Measurements from ENCODE around the gene LGALS9. TPM values are rescaled to one million over a fixed set of nuclear protein-coding genes. Genes with fewer than 3 reads are reported as not detected.
"Not testable (repeated sequence)": the region's sequence is repeated elsewhere in the genome, so short reads cannot be mapped to it uniquely, and the experiment has no call there.

The LGALS9 gene
- total RNA-seq, 1 donor from 2014 or later: 141 TPM

DNA sequence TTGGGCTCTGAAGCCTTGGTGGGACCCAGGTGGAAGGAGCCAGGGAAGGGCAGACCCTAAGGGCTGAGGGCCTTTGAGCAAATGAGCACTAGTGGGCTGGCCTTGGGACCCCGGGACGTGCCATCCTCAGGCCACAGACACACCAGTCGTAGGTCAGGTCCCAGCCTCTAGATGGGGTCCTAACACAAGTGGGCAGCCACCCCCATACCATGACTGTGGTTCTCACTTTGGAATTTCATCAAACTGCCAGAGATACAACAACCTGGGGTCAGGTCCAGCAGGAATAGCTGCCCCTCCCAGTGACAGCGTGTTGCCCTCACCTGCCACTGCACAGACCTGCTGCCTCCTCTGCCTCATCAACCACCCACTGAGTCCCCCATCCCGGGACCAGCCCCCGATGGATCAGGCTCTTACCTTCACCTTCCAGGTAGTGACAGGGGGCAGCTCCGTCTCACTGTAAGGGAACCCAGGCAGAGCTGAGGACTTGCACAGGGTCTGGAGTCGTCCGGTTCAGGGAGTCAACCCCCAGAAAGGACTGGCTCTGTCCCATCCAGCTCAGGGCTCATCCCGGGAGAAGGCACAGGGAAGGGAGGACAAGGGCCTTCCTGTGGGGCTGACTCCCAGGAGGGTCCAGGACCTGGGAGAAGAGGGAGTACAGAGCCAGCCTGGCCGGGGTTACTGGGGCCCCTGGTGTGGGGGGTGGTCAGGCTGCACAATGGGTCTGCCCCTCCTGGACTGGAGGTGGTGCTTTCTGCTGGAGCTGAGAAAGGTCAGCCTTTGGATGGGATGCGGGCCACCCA lies 40.0 kb downstream of the LGALS9 start:
- intact Hi-C loops (cut with micrococcal nuclease): no loop called here

DNA sequence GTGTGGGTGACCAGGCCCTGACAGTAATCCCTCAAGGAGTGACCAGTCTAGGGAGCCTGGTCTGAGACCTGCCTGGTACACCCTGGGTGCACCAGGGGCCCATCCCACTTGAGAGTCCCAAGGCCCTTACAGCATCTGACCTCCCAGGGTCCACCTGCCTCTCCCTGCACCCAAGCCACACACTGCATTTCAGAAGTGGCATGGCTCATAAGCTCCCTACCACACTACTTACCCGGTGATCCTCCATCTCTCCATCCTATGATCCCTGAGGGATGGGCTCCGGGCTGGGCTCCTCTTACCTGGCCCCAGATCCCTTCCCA lies 40.6 kb downstream of the LGALS9 start:
- intact Hi-C loops (cut with micrococcal nuclease): no loop called here

DNA sequence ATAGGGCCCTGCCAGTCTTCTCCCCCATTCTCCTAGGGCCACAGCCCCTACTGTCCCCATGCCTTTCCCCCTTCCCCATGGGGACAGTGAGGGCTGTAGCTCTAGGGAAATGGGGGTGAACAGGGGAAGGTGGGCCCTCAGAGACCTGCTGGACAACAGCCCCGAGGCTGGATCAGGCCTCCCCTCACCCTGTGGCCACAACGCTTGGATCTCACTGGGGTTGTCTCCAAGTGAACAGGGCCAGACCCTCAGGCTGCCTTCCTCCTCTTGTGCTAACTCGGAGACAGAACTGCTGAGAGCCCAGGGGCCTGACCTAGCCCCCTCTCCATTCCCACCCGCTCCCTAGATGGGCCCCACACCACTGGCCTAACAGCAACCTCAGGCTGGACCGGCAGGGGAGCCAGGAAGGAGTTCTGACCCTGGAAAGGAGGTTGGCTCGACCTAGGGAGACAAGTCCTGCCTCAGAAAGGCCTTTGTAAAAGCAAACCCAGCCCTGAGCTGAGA lies 41.0 kb downstream of the LGALS9 start:
- intact Hi-C loops (cut with micrococcal nuclease): not testable (repeated sequence)

DNA sequence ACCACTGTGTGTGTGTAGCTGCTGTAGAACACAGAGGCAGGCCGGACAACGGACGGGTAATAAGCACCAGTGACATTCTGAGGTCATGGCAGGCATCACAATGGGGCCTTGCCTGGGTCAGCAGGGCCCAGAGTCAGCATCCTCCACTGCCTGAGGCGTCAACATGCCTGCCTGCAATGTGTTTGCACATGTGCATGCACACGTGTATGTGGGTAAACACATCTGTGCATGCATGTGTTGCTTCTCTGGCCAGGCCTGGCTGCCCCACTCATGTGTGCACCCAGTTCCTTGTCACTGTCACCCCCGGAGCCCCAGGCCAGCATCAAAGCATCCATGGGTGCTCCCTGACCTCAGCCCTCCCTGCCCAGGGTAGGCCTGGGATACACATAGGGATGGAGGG lies 43.3 kb downstream of the LGALS9 start:
- intact Hi-C loops (cut with micrococcal nuclease): no loop called here

DNA sequence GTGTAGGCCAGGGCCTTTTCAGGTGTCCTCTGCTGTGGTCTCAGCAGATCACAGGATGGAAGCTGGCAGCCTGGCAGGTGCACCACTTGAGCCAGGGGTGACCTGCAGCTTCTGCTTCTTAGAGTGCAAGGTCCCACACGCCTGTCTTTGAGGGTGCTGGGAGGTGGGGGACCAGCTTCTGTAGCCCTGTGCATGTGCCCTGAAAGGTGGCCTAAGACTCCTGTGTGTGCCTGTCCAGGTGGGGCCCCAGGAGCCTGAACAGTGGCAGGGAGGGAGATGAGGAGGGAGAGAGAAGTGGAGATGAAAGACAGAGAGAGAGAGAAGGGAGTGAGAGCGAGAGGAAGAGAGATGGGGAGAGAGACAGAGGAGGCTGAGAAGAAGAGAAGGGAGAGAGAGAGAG lies 46.2 kb downstream of the LGALS9 start:
- intact Hi-C loops (cut with micrococcal nuclease): no loop called here

DNA sequence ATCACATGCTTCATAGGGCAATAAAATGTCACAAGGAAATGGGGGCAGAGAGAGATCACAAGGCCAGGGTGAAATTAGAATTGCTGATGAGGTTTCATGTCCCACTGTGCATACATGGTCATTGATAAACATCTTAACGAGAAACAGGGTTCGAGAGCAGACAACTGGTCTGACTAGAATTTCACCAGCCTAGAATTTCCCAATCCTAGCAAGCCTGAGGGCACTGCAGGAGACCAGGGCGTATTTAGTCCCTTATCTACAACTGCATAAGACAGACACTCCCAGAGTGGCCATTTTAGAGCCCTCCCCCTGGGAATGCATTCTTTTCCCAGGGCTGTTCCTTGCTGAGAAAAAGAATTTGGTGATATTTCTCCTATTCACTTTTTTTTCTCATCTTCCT lies 55.3 kb downstream of the LGALS9 start:
- intact Hi-C loops (cut with micrococcal nuclease): not testable (repeated sequence)

DNA sequence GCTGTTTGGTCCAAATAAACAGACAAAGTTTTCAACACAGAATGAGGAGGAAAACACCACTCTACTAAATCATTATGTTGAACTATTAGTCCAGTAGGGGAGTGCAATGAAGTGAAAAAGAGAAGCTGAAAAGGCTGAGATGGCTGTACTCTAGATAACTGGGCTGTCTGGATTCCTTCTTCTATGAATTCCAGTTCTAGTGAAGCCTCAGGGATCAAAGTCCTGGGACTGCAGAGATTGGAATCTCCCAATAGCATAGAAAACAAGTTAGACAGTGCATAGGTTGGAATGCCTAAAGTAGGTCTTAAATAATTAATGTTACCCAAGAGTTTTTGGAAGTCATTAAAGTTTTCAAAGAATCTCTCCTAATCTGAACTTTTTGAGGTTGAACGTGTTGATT lies 59.9 kb downstream of the LGALS9 start:
- intact Hi-C loops (cut with micrococcal nuclease): no loop called here

DNA sequence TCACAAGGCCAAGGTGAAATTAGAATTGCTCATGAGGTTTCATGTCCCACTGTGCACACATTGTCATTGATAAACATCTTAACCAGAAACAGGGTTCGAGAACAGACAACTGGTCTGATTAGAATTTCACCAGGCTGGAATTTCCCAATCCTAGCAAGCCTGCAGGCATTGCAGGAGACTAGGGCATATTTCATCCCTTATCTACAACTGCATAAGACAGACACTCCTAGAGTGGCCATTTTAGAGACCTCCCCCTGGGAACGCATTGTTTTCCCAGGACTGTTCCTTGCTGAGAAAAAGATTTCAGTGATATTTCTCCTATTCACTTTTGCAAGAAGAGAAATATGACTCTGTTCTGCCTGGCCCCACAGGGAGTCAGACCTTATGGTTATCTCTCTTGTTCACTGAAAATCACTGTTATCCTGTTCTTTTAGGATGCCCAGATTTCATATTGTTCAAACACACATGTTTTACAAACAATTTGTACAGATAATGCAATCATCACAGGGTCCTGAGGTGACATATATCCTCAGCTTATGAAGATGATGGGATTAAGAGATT lies 64.3 kb downstream of the LGALS9 start:
- intact Hi-C loops (cut with micrococcal nuclease): not testable (repeated sequence)

Other genes with a start within 250 kb of the LGALS9 start
- gene KSR1, start 174.7 kb upstream of the LGALS9 start, total RNA-seq: 133 and 134 TPM in 2 replicates
- 0.07 TPM in 1 of 2 replicates, not detected in the other for gene NOS2, start 169.3 kb downstream of the LGALS9 start, total RNA-seq

All from T-helper 1 cell treated with Interleukin-12 subunit alpha and Interleukin-12 subunit beta and Interleukin-4 antibody, amounts not matched to agents 30 ng/mL and 1 ng/mL, for 36 hours (primary cell).